GM18951 (cell line): ENCODE data around the gene SLC6A2.

Experiments
- POLR2A ChIP-seq: IDR thresholded peaks from 4 replicates; pipeline ENCODE4 v1.6.1; 2011; ENCODE audit warnings: mild to moderate bottlenecking; ENCODE audit not compliant: insufficient read length, insufficient read depth; ENCODE audit errors: extremely low read depth
- in situ Hi-C: fragments of 300-500 bp; cut with MboI; formaldehyde crosslinking; loops from one replicate; pipeline ENCODE4 v1.12.0; 2022; ENCODE audit warnings: low sequenced_read_pairs, mixed read lengths, inconsistent platforms; ENCODE audit not compliant: unreplicated experiment

SLC6A2 gene

GRCh38 chr16:55668340-55669281 is 12.8 kb downstream of the SLC6A2 start:
- TF ChIP-seq POLR2A, result no peak
- in situ Hi-C loops, result no loop called here

DNA sequence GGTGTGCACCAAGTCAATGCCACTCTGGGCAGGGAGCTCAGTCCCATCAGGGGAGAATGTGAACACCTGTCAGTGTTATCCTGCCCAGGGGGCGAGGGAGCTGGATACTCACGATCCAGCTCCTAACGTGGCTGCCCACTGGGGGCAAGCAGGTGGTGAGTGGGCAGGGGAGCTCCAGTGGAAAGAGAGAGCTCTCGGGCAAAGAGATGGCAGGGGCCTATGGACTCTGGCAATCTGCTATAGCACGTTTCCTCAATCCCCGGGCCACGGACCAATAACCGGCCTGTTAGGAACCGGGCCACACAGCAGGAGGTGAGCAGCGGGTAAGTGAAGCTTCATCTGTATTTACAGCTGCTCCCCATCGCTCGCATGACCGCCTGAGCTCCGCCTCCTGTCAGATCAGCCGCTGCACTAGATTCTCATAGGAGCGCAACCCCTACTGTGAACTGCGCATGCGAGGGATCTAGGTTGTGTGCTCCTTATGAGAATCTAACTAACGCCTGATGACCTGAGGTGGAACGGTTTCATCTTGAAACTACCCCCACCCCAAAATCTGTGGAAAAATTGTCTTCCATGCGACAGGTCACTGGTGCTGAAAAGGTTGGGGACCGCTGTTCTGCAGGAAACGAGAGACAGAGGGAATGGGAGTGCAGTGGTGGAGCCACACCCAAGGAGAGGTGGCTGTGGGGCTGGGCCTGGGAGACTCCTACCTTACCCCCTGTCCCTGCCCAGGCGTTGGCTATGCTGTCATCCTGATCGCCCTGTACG is 15.6 kb downstream of the SLC6A2 start:
- in situ Hi-C loops, result no loop called here
- no peak for TF ChIP-seq POLR2A

- in situ Hi-C loops, result no loop called here
- TF ChIP-seq POLR2A, result no peak
Observed at GRCh38 chr16:55671974-55672280, 16.1 kb downstream of the SLC6A2 start.

DNA sequence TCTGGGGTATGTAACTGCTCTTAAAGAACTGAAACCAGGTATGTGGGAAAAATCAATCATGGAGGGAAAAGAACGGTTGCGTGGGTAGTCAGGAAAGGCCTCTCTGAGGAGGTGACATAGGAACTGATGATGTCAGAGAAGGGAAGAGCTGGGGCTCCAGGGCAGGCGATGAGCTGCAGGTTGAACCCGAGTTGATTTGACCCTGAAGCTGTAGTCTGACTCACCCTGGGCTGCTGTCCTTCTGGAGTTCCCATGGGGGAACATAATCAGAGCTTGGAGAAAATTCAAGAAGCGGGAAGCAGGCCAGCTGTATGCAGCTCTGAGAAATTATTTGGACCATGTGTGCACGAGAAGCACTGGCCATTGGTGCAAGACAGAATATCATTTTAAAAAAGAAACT is 16.7 kb downstream of the SLC6A2 start:
- in situ Hi-C loops, result no loop called here
- no peak for TF ChIP-seq POLR2A

DNA sequence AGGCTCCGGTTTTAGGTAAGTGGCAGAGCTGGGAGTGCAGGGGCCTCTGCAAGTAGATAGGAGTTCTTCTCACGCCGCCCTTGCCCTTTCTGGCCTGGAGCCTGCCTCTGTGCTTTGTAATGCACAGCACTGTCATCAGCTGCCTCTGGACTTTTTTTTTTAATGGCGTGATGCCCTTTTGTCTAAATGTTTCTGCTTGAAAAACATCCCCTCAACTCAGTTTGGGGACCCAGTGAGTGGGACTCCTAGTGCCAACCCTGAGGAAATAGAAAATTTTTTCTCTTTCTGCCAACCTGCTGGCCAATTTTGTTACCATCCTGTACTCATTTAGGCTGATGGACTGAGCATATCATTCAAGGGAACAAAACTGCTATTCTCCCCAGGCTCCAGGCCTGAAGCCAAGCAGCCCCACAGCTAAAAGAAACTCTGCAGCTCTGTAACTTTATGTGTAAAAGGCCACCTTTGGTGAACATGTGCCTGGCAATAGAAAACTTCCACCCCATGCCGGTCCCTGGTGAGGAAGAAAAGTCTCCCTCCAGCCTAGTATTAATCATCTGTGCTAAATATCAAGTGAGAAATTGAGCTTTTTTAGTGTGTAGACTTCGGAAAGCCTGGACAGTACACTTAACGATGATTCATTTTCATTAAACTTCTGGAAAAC is 22.5 kb downstream of the SLC6A2 start:
- in situ Hi-C loops, result no loop called here

DNA sequence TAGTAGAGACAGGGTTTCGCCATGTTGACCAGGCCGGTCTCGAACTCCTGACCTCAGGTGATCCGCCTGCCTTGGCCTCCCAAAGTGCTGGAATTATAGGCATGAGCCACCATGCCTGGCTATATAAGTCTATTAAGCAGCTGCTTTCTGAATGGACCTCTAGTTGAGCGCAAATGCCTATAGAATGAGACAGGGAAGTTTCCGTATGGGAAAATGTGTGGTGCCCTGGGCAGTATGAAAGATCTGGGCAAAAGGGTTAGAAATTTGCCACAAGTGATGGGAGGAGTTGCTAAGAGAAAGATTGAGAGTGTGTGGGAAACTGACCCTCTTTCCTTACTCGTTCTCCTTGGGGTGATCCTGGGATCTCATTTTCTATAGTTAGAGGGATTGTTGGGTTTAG is 26.3 kb downstream of the SLC6A2 start:
- TF ChIP-seq POLR2A, result no peak
- in situ Hi-C loops, result no loop called here

More for the DNA sequence above, 22.5 kb downstream of the SLC6A2 start:
- no peak for TF ChIP-seq POLR2A

DNA sequence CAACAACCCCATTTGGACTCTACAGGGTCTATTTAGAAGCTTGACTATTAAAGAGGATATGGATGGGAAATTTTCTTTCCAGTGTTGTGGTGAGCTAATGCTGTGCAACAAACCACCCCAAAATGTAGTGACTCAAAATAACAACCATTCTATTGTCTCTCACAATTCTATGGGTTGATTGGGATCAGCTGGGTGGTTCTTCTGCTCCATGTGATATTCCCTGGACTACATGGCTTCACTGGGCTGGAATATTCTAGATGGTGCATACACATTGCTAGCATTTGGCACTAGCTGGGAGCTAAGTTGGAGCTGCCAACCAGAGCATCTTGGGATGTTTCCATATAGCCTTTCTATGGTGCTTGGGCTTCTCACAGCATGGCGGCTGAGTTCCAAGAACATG is 30.2 kb downstream of the SLC6A2 start:
- no peak for TF ChIP-seq POLR2A
- in situ Hi-C loops, result no loop called here

DNA sequence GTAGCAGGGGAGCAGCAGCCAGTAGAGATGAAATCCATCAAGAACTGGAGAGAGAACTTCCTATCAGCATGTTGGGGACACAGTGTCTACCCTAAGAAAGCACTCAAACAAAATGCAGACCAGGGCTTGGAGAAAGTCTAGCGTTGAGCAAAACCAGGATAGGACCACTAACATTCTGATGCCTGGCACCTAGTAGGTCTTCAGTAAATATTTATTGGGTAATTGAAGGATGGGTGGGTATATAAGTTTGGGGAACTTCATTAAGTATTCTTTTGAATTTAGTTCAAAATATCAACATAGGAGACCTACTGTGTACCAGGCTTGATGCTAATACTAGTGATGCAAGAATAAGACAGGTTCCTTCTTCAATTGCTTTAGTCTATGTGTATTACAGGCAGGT is 30.9 kb downstream of the SLC6A2 start:
- in situ Hi-C loops, result no loop called here
- no peak for TF ChIP-seq POLR2A

DNA sequence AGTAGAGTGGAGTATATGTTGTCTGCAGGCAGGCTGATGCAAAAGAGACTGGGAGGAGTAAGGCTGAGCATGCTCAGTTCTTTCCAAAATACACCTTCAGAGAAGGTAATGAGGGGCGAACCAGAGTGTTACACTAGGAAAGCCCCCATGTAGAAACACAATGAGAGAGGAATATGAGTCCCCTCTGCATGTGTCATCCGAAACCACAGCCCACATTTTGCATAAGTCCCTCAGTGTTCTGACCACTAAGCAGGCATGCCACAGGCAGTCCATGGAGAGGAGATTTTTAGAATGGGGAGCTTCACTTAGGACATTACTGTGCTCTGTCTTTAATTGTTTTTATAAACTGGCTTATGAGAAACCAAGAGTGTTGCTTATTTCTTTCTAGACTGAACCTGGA is 32.0 kb downstream of the SLC6A2 start:
- TF ChIP-seq POLR2A, result no peak
- in situ Hi-C loops, result no loop called here

DNA sequence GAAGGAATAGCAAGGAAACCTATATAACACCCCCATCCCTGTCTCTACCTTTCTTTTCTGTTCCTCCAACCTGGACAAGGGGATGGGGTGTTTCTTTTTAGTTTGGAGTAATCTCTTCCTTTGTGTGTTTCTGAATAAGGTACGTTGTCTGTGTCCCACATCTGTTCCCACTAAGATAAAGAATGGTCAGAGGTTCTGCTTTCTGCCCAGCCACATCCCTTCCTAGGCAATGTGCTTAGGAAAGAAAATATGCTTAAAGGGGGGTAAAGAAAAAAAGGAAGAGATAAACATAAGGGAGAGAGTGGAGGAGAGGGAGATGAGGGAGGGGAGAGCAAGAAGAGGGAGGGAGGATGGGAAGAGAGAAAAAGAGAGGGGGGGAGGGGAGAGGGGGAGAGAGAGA is 35.1 kb downstream of the SLC6A2 start:
- in situ Hi-C loops, result no loop called here
- no peak for TF ChIP-seq POLR2A

GRCh38 chr16:55691771-55692170 is 36.0 kb downstream of the SLC6A2 start:
- in situ Hi-C loops, result no loop called here
- no peak for TF ChIP-seq POLR2A

GRCh38 chr16:55695595-55695994 is 39.8 kb downstream of the SLC6A2 start:
- no peak for TF ChIP-seq POLR2A
- in situ Hi-C loops, result no loop called here

- TF ChIP-seq POLR2A, result no peak
- in situ Hi-C loops, result no loop called here
Observed at GRCh38 chr16:55697867-55698266, 42.1 kb downstream of the SLC6A2 start.
